ENCODE data around the gene SEMG2. TPM values are rescaled to one million over a fixed set of nuclear protein-coding genes. Genes with fewer than 3 reads are reported as not detected.
A peak's percentile ranks its signal among the peaks of the same experiment; 100 is the strongest.

Gene SEMG2, protein sequence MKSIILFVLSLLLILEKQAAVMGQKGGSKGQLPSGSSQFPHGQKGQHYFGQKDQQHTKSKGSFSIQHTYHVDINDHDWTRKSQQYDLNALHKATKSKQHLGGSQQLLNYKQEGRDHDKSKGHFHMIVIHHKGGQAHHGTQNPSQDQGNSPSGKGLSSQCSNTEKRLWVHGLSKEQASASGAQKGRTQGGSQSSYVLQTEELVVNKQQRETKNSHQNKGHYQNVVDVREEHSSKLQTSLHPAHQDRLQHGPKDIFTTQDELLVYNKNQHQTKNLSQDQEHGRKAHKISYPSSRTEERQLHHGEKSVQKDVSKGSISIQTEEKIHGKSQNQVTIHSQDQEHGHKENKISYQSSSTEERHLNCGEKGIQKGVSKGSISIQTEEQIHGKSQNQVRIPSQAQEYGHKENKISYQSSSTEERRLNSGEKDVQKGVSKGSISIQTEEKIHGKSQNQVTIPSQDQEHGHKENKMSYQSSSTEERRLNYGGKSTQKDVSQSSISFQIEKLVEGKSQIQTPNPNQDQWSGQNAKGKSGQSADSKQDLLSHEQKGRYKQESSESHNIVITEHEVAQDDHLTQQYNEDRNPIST
- not detected in 2 replicates for total RNA-seq (2014; rRNA removed; shearing (Covaris generic))

- peaks cover 9% of the 10 kb centered on the region for H3K27me3 ChIP-seq (replicated peaks)
- H3K27ac ChIP-seq, result no peak within 1 kb of the TSS
- H3K4me1 ChIP-seq (replicated peaks), result no peaks in the 10 kb centered on the region
- H3K9me3 ChIP-seq (replicated peaks), result no peaks in the 10 kb centered on the region
- no peak for DNase-seq (ENCODE audit: low read depth in 1 of 2, low spot score in 2 of 2)
- no peaks in the 10 kb centered on the region for H3K36me3 ChIP-seq
- no peak within 1 kb of the TSS for H3K4me3 ChIP-seq
Measured at GRCh38 chr20:45221076-45221475, at the start of gene SEMG2. TSS of gene SEMG2 (plus strand) at chr20:45221373. CDS start at chr20:45221390, 17 bp downstream.

DNA sequence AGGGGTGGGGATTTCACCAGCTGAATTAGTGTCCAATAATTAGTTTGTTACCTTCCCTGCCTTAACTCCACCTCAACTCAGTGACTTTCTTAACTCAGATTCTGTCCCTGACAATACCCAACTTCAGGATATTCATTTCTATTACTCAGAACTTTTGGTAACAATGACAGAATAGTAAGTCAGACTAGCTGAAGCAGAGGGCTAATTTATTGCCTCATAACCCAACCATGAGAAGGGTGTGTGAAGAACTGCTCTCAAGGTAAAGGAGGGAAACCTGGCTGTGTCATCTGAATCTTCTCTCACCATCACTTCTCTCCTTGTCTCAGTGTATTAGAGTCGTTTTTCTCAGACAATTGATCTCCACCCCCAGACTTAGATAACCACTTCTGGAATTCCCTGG, 47.7 kb upstream of the SEMG2 start:
- DNase-seq (ENCODE audit: low read depth in 1 of 2, low spot score in 2 of 2), result no peak
- no peaks in the 10 kb centered on the region for H3K4me1 ChIP-seq (replicated peaks)
- no peaks in the 10 kb centered on the region for H3K36me3 ChIP-seq
- H3K27me3 ChIP-seq (replicated peaks), result 0 out of 2 replicates have a peak, but pooled peaks cover 4% of the 10 kb centered on the region
- H3K9me3 ChIP-seq (replicated peaks), result no peaks in the 10 kb centered on the region
- no peak overlapping the region for H3K27ac ChIP-seq
- no peak overlapping the region for H3K4me3 ChIP-seq

DNA sequence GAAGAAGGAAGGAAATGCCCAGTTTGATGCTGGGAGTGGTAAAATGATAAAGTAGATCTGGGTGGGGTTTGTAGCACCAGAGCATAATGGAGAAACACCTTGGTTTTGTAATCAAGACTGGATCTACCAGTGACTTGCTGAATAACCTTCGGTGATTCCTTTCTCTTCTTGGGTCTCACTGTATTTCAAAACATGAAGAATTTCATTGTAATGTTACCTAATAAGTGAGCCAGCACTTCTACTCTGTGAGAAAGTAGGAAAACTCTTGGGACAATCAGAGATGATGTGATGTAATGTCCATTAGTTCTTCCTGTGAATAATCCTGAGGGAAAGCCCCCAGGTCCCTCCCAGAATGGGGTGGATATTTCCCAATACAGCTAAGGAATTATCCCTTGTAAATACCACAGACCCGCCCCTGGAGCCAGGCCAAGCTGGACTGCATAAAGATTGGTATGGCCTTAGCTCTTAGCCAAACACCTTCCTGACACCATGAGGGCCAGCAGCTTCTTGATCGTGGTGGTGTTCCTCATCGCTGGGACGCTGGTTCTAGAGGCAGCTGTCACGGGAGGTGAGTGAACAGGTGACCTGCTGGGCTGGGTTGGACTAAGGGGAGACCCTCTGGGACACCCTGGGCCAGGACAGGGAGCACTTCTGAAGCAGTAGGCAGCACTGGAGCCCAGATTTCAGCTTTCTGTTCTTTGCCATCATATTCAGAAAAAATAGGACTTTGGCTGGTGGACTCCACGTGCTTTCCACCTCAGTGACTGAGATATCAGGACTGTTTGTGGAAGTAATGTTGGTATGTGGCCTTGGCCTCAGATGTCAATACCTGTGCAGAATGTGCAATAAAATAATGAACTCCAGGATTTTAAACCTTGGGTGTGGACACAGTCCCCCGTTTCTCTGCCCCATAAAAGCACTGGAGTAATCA, 46.5 kb upstream of the SEMG2 start, which contains the start of gene PI3:
Gene PI3, plus strand, starts transcription at position 469 of the 931 bp plus-strand sequence. Its CDS starts 21 bp downstream, at position 490.
- Histone ChIP-seq H3K36me3 (no peaks in the 10 kb centered on the region), H3K27me3 (replicated peaks) (0 out of 2 replicates have a peak, but pooled peaks cover 4% of the 10 kb centered on the region), H3K27ac (no peak within 1 kb of the TSS), H3K4me3 (no peak within 1 kb of the TSS), H3K9me3 (replicated peaks) (no peaks in the 10 kb centered on the region), H3K4me1 (replicated peaks) (no peaks in the 10 kb centered on the region)
- no peak for DNase-seq (ENCODE audit: low read depth in 1 of 2, low spot score in 2 of 2)

GRCh38 chr20:45176526-45177267, 44.5 kb upstream of the SEMG2 start:
- H3K4me3 ChIP-seq, result no peak overlapping the region
- H3K27me3 ChIP-seq (replicated peaks), result no peaks in the 10 kb centered on the region
- no peak overlapping the region for H3K27ac ChIP-seq
- no peaks in the 10 kb centered on the region for H3K36me3 ChIP-seq
- no peaks in the 10 kb centered on the region for H3K4me1 ChIP-seq (replicated peaks)
- DNase-seq (ENCODE audit: low read depth in 1 of 2, low spot score in 2 of 2), result no peak
- H3K9me3 ChIP-seq (replicated peaks), result no peaks in the 10 kb centered on the region

- Histone ChIP-seq H3K4me1 (replicated peaks) (no peaks in the 10 kb centered on the region), H3K9me3 (replicated peaks) (no peaks in the 10 kb centered on the region), H3K4me3 (no peak overlapping the region), H3K36me3 (no peaks in the 10 kb centered on the region), H3K27me3 (replicated peaks) (no peaks in the 10 kb centered on the region), H3K27ac (no peak overlapping the region)
- DNase-seq (ENCODE audit: low read depth in 1 of 2, low spot score in 2 of 2), result no peak
Measured at GRCh38 chr20:45179166-45179565, 42.0 kb upstream of the SEMG2 start.

DNA sequence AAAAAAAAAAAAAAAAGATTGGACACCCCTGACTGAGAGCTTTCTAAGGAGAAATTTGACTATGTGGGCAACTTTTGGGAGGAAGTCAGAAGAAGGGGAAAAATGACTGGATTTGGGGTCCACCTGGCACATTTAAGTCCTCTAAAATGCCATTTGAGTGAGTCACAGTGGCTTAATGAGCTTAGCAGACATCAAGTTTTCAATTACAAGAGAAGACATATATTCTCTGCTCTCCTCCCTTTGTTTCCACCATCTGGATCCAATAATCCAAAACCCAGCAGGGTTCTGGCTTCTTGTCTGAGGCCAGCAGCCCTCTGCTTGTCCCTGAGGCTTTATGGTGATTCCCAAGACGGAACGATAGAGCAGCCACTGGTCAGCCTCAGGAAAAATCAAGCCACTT, 39.5 kb upstream of the SEMG2 start:
- peak in 1 of 2 experiments; percentile 11 for DNase-seq (ENCODE audit: low read depth in 1 of 2, low spot score in 2 of 2)
- Histone ChIP-seq H3K4me1 (replicated peaks) (no peaks in the 10 kb centered on the region), H3K4me3 (no peak overlapping the region), H3K36me3 (no peaks in the 10 kb centered on the region), H3K27me3 (replicated peaks) (0 out of 2 replicates have a peak, but pooled peaks cover 3% of the 10 kb centered on the region), H3K27ac (no peak overlapping the region), H3K9me3 (replicated peaks) (no peaks in the 10 kb centered on the region)

DNA sequence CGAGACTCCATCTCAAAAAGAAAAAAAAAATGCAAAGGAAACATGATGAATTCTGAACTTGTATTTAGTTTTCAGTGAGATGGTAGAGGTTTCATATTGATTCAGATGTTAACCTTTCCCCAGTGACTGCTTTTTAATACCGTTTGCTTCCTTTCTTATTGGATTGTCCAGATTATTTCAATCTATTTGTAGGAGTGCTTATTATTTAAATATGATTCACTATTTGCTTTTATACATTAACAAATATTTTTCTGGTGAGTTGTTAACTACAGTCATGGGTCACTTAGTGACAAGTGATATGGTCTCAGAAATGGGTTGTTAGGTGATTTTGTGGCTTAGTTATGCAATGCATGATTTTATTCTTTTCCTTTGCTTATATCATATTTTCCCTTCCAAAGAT, 38.1 kb upstream of the SEMG2 start:
- no peaks in the 10 kb centered on the region for H3K36me3 ChIP-seq
- H3K9me3 ChIP-seq (replicated peaks), result no peaks in the 10 kb centered on the region
- H3K4me1 ChIP-seq (replicated peaks), result no peaks in the 10 kb centered on the region
- no peak overlapping the region for H3K27ac ChIP-seq
- H3K27me3 ChIP-seq (replicated peaks), result 0 out of 2 replicates have a peak, but pooled peaks cover 3% of the 10 kb centered on the region
- DNase-seq (ENCODE audit: low read depth in 1 of 2, low spot score in 2 of 2), result no peak
- H3K4me3 ChIP-seq, result no peak overlapping the region

DNA sequence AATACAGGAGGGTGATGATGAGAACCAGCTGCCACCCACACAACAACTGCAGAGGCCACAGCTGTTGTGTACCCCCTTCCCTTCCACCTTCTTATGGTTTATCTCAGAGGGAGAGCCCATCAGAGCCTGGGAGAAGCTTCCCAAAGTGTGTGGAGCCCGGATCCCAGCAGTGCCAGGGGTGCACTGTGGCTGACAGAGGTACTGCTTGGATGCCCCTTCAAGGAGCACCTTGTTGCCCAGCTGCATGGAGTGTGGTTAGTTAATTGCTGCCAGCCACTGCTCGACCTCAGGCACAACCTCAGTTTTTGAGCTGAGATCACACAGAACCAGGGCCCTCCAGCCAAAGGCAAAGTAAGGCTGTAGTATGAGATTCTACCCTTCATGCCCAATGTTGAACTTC, 33.5 kb upstream of the SEMG2 start:
- no peak overlapping the region for H3K27ac ChIP-seq
- no peak for DNase-seq (ENCODE audit: low read depth in 1 of 2, low spot score in 2 of 2)

GRCh38 chr20:45189067-45189609, 32.0 kb upstream of the SEMG2 start:
- Histone ChIP-seq H3K27ac (no peak overlapping the region), H3K27me3 (replicated peaks) (0 out of 2 replicates have a peak, but pooled peaks cover 3% of the 10 kb centered on the region), H3K4me3 (no peak overlapping the region), H3K4me1 (replicated peaks) (no peaks in the 10 kb centered on the region), H3K36me3 (no peaks in the 10 kb centered on the region), H3K9me3 (replicated peaks) (no peaks in the 10 kb centered on the region)
- no peak for DNase-seq (ENCODE audit: low read depth in 1 of 2, low spot score in 2 of 2)

More for the DNA sequence above, 33.5 kb upstream of the SEMG2 start:
- Histone ChIP-seq H3K4me1 (replicated peaks) (no peaks in the 10 kb centered on the region), H3K9me3 (replicated peaks) (no peaks in the 10 kb centered on the region), H3K27me3 (replicated peaks) (0 out of 2 replicates have a peak, but pooled peaks cover 3% of the 10 kb centered on the region), H3K36me3 (no peaks in the 10 kb centered on the region), H3K4me3 (no peak overlapping the region)

DNA sequence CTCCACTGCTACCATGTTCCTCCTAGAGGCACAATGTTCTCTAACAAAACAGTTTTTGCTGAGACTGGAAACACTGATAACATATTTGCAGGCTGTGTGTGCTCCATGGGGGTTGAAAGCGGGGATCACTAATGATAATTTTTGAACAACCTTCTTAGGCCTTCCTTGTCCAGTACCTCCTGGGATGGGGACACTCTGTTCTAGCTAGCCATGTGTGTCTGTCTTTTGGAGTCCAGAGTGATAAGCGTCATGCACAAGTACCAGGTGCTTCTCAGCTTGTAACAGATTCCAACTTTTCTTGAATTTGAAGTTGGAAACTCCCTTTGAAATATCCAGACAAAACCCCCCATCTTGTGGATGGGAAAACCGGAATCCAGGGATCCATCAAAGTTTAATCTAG, 31.3 kb upstream of the SEMG2 start:
- no peaks in the 10 kb centered on the region for H3K4me1 ChIP-seq (replicated peaks)
- no peaks in the 10 kb centered on the region for H3K9me3 ChIP-seq (replicated peaks)
- no peak overlapping the region for H3K4me3 ChIP-seq

DNA sequence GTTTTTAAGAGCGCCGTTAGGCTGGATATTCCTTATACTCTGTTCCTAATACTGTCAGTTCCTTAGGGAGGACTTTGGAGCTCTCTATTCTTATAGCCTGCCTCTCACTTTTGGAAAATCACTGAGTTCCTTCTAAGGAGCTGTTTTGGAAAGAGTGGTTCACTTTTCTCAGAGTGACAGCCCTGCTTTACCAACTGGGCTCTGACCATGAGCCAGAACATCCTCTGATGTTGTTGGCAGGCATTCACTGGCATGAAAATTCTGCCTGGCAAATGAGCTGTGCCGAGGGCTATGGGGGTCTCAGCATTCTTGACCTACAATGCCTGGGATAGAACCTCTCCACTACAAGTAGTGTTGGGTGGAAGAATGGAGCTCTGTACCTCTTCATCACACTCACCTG, 29.2 kb upstream of the SEMG2 start:
- no peaks in the 10 kb centered on the region for H3K4me1 ChIP-seq (replicated peaks)
- DNase-seq (ENCODE audit: low read depth in 1 of 2, low spot score in 2 of 2), result no peak
- no peaks in the 10 kb centered on the region for H3K36me3 ChIP-seq
- H3K27ac ChIP-seq, result no peak overlapping the region
- 0 out of 2 replicates have a peak, but pooled peaks cover 3% of the 10 kb centered on the region for H3K27me3 ChIP-seq (replicated peaks)
- no peaks in the 10 kb centered on the region for H3K9me3 ChIP-seq (replicated peaks)
- H3K4me3 ChIP-seq, result no peak overlapping the region

More for the DNA sequence above, 31.3 kb upstream of the SEMG2 start:
- 0 out of 2 replicates have a peak, but pooled peaks cover 6% of the 10 kb centered on the region for H3K27me3 ChIP-seq (replicated peaks)
- DNase-seq (ENCODE audit: low read depth in 1 of 2, low spot score in 2 of 2), result no peak
- H3K27ac ChIP-seq, result no peak overlapping the region
- H3K36me3 ChIP-seq, result no peaks in the 10 kb centered on the region

DNA sequence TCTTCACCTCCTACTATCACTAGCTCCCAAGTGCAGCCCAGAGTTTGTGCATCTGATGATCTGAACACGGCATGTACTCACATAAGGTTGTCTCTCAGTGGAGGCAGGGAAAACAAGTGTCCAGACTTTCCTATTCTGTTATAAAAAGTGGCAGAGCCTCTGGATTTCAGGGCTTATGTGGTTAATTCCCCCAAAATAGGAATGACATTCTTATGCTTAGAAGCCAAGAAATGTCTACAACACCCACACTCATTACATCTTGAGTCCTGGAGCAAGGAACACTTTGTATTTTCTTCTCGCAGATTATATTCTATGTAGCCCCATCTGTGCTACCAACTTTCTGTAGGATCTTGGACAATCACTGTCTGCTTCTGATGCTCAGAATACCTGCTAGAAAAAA, 27.8 kb upstream of the SEMG2 start:
- Histone ChIP-seq H3K27ac (no peak overlapping the region), H3K36me3 (no peaks in the 10 kb centered on the region), H3K27me3 (replicated peaks) (0 out of 2 replicates have a peak, but pooled peaks cover 3% of the 10 kb centered on the region), H3K4me3 (no peak overlapping the region), H3K4me1 (replicated peaks) (no peaks in the 10 kb centered on the region), H3K9me3 (replicated peaks) (no peaks in the 10 kb centered on the region)
- no peak for DNase-seq (ENCODE audit: low read depth in 1 of 2, low spot score in 2 of 2)
